Measurements from ENCODE around the gene SRPRB. TPM values are rescaled to one million over a fixed set of nuclear protein-coding genes. Genes with fewer than 3 reads are reported as not detected.

Gene SRPRB
- total RNA-seq, 1 experiment from 2014 or later = 54.8 TPM

- no CpG with 5 or more reads among the region's 3 CpGs for WGBS (ENCODE audit: extremely low coverage, insufficient read length, low lambda C conversion rate)
- Histone ChIP-seq H2AFZ (ENCODE audit: low read length) (no peak overlapping the region), H4K91ac (ENCODE audit: insufficient read length, low read depth, low read length) (no peak overlapping the region), H3K4me1 (ENCODE audit: insufficient read depth, low read length) (no peaks in the 10 kb centered on the region; the same call in 1 of the 2 replicates), H3K27me3 (ENCODE audit: insufficient read depth, low read length) (no peaks in the 10 kb centered on the region), H3K14ac (ENCODE audit: insufficient read depth, low read length) (no peak overlapping the region), H4K20me1 (ENCODE audit: control insufficient read depth, insufficient read depth, insufficient read length) (no peaks in the 10 kb centered on the region), H3K18ac (ENCODE audit: insufficient read length, low read depth, low read length) (no peak overlapping the region), H3K9ac (ENCODE audit: extremely low read depth, insufficient read length, low read length) (no peak overlapping the region), H3K9me3 (ENCODE audit: control insufficient read depth, low read depth, low read length) (no peaks in the 10 kb centered on the region), H2AK5ac (ENCODE audit: insufficient read length, low read length) (no peak overlapping the region), H3K79me2 (ENCODE audit: insufficient read depth, low read length) (no peaks in the 10 kb centered on the region), H3K27ac (ENCODE audit: insufficient read length, low read depth, low read length) (no peak overlapping the region), H3K23me2 (ENCODE audit: insufficient read length, low read depth, low read length, poor library complexity, severe bottlenecking) (no peaks in the 10 kb centered on the region), H3K56ac (ENCODE audit: insufficient read length, low read depth, low read length) (no peak overlapping the region), H3K23ac (ENCODE audit: insufficient read length, low read depth, low read length) (no peak overlapping the region), H3K4me2 (ENCODE audit: insufficient read depth, insufficient read length, low read length) (no peak overlapping the region), H4K8ac (replicated peaks; ENCODE audit: insufficient read length, low read depth, low read length) (no peak overlapping the region), H2BK20ac (ENCODE audit: low read depth, low read length, poor library complexity, severe bottlenecking) (no peak overlapping the region), H2BK12ac (ENCODE audit: insufficient read length, low read depth, low read length) (no peak overlapping the region), H2BK5ac (ENCODE audit: insufficient read length, low read length) (no peak overlapping the region), H3K4ac (ENCODE audit: low read depth, low read length) (no peak overlapping the region), H3K79me1 (ENCODE audit: insufficient read depth, low read depth, low read length, poor library complexity, severe bottlenecking) (no peaks in the 10 kb centered on the region), H2BK15ac (ENCODE audit: low read depth, low read length) (no peak overlapping the region), H4K5ac (ENCODE audit: insufficient read length, low read depth, low read length) (no peak overlapping the region), H2BK120ac (ENCODE audit: low read depth, low read length, poor library complexity, severe bottlenecking) (no peak overlapping the region), H3T11ph (ENCODE audit: low read length) (no peak overlapping the region)
- Mint-ChIP-seq H3K27me3 (ENCODE audit: low read depth) (no peaks in the 10 kb centered on the region), H3K4me3 (0 out of 5 replicates have a peak overlapping the region, but pooled peaks of 1 of the 2 experiments have one; percentile 3), H3K36me3 (ENCODE audit: insufficient read depth in 1 of 3, low read depth in 3 of 3) (peaks cover 34 to 73% (median 47%) of the 10 kb centered on the region in 3 experiments), H3K9me3 (no peaks in the 10 kb centered on the region), H3K4me1 (peaks cover 19 to 22% of the 10 kb centered on the region in 2 experiments), H3K27ac (peak overlapping the region; percentile 21 to 89 (median 83); a peak in 4 of 7 replicates)
- DNase-seq = no peak
- TF ChIP-seq CTCF (conservative IDR thresholded peaks at IDR 0.05) = no peak
Measured at GRCh38 chr3:133820889-133821675, 15.5 kb downstream of the SRPRB start.
